Stimulated activated CD8-positive, alpha-beta memory T cell treated with anti-CD3 and anti-CD28 coated beads, Interleukin-7, amount 100 ng/mL, for 4 hours (primary cell): ENCODE measurements around the gene GPR75.

ENCODE experiments used
- DNase-seq, 2 donors: peaks; one replicate each; pipeline ENCODE4 v3.0.0-alpha.2; 2020; ENCODE audit warnings: low read depth in 2 of 2

Gene GPR75

GRCh38 chr2:53859206-53860181 is at the start of gene GPR75:
GPR75 (minus strand) TSS chr2:53859967; CDS start chr2:53854756, 5,211 bp downstream.
- DNase-seq = no peak

DNA sequence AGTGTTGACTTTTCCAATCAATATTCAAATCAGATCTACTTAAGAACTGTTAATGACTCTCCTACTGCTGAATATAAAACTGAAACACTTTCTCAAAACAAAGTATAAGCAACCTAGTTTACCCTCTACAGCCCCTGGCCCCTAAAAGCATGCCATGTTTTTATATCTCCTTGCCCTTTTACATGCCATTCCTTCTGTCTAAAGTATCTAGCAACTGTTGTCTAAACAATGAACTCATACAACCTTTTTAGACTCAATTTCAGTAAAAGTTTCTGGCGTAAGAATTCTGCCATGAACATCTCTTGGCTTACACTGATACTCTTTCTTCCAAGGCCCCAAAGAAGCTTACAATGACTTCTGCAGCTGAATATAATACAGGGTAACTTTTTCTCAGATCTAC is 47.8 kb upstream of the GPR75 start:
- no peak for DNase-seq

DNA sequence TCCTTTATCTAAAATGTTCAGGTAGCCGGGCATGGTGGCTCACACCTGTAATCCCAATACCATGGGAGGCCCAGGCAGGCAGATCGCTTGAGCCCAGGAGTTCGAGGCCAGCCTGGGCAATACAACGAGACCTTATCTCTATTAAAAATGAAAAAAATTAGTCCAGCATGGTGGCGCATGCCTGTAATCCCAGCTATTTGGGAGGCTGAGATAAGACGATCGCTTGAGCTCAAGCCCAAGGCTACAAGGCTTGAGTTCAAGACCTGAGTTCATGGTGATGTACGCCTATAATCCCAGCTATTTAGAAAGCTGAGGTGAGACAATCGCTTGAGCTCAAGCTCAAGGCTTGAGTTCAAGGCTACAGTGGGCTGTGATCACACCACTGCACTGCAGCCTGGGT is 45.6 kb upstream of the GPR75 start:
- DNase-seq = no peak

DNA sequence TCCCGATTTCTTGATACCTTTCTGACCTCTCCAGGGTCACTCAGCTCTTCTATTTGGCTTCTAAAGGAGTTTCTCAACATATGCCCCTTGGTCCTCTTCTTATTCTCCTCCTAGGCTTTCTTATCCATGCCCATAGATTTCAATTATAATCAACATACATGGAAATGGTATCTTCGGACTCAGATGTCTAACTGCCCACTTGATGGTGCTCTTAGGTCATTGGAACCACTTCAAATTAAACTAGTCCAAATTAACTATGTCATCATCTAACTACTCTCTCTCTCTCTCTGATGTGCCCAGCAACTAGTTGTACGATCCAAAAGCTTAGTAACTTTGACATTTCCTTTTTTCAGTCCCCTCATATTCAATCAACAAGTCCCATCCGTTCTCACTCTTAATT is 43.2 kb upstream of the GPR75 start:
- DNase-seq = no peak

- no peak for DNase-seq
Measured at GRCh38 chr2:53901192-53901591, 41.4 kb upstream of the GPR75 start.

DNA sequence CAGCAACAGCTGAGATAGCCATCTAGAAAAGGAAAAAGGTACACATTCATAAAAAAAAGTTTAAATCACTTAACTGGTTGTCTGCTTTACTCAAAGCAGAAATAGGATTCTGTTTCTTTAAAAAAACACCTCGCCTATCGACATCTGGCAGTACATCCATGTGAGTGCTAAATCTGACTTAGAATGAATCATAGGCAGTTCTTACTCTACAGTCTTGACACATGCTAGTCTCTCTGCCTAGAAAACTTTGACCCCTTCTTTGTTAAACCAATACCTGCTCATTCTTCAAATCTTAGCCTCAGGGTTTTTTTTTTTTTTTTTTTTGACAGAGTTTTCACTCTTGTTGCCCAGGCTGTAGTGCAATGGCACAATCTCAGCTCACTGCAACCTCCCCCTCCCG is 37.1 kb upstream of the GPR75 start:
- no peak for DNase-seq

DNA sequence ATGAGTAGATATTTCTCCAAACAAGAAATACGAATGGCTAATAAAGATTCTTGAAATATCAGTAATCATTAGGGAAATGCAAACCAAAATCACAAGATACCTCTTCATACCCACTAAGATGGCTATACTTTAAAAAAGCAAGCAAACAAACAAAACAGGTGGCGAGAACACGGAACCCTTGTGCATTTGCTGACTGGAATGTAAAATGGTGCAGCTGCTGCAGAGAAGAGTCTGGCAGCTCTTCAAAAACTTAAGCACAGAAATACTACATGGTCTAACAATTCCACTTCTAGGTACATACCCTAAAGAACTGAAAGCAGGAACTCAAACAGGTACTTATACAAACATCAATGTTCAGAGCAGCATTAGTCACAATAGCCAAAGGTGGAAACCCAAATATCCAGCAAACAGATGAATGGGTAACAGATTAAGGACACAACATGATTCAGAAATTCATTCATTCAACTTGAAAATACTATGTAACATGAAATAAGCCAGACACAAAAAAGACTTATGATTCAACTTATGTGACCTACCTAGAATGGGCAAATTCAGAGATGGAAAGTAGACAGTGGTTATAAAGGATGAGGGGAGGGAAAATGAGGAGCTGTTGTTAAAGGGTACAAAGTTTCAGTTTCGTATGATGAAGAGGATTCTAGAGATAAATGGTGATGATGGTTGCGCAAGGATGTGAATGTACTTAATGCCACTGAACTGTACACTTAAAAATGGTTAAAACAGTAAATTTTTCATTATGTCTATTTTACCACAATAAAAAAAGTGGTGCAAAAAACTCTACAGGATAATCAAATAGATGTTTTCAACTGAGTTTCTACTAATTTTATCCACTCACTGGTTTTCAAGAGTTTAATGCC is 26.9 kb upstream of the GPR75 start:
- DNase-seq = no peak

- no peak for DNase-seq
Measured at GRCh38 chr2:53884883-53885282, 25.1 kb upstream of the GPR75 start.

- no peak for DNase-seq
Measured at GRCh38 chr2:53881986-53882385, 22.2 kb upstream of the GPR75 start.

DNA sequence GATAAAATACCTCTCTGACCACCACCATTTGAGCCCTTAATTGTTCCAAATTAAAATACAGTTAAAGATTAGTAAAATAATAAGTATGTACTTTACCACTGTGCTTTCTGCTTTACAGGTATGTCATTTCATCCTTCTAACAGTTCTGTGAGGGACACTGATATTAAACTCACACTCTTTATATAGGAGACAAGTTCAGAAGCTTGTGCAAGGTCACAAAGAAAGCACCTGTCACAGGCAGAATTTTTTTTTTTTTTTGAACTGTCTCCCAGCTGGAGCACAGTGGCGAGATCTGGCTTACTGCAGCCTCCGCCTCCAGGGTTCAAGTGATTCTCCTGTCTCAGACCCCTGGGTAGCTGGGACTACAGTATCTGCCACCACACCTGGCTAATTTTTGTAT is 21.6 kb upstream of the GPR75 start:
- no peak for DNase-seq

DNA sequence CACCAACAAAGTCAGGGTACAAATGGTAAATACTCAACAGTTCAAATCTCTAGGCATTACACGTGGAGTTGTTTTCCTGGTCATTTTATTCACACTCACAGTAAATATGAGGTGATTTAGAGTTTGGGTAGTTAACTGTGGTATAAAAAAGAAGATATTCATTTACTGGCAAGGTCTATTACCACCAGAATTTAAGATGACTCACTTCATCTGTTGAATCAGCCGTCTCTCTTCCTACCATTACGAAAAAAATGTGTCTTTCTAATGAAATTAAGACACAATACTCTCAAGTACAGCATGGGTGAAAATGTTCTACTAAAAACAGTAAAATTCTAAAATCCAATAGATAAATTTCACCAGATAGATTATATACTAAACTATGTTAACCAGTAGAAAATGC is 21.0 kb upstream of the GPR75 start:
- no peak for DNase-seq

GRCh38 chr2:53877556-53877955 is 17.8 kb upstream of the GPR75 start:
- no peak for DNase-seq

GRCh38 chr2:53877112-53877511 is 17.3 kb upstream of the GPR75 start:
- DNase-seq = no peak

DNA sequence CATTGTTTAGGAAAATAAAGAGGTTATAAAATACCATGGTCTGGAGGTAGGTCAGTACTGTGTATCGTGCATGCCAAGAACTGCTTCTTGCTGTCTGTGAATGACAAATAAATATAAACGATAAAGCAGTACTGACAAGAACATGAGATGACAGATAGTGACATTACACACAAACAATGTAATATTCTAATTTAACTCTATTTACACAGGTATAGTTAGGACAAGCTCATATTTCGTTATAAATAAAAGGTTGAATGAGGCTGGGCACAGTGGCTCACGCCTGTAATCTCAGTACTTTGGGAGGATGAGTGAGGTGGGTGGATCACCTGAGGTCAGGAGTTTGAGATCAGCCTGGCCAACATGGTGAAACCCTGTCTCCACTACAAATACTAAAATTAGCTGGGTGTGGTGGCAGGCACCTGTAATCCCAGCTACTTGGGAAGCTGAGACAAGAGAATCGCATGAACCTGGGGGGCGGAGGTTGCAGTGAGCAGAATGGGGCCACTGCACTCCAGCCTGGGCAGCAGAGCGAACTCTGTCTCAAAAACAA is 14.7 kb upstream of the GPR75 start:
- no peak for DNase-seq

DNA sequence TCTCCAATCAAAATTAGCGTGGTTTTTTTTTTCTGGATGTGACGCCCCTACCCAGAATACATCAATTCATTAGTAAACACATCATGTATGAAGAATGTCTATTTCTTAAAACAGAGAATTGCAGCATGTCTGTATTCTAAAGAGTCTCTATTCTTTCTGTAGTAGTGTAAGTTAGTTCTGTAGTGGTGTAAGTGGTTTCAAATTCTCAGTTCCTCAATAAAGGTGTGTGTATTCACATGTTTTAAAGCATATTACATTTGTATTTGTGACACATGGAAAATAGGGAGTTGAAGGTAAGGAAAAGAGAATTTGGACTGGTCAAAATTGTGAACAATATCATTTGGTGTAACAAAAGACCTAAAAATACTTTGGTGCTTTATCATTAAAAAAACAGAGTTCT is 8.0 kb upstream of the GPR75 start:
- DNase-seq = no peak

DNA sequence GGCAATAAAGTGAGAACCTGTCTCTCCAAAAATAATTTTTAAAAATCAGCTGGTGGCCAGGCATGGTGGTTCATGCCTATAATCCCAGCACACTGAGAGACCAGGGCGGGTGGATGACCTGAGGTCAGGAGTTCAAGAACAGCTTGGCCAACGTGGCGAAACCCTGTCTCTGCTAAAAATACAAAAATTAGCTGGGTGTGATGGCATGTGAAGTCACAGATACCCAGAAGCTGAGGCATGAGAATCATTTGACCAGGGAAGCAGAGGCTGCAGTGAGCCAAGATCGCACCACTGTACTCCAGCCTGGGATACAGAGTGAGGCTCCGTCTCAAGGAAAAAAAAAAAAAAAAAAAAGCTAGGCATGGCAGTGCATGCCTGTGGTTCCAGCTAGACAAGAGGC is 7.4 kb upstream of the GPR75 start:
- no peak for DNase-seq

GRCh38 chr2:53865962-53866361 is 6.2 kb upstream of the GPR75 start:
- DNase-seq = no peak

GRCh38 chr2:53865264-53865663 is 5.5 kb upstream of the GPR75 start:
- DNase-seq = no peak

GRCh38 chr2:53863538-53864227 is 3.9 kb upstream of the GPR75 start:
- DNase-seq = no peak

- DNase-seq = no peak
Measured at GRCh38 chr2:53861824-53862223, 2.1 kb upstream of the GPR75 start.

GRCh38 chr2:53856272-53856671 is 3.5 kb downstream of the GPR75 start:
- no peak for DNase-seq

- DNase-seq = no peak
Measured at GRCh38 chr2:53854678-53855077, 5.1 kb downstream of the GPR75 start.
